ENCODE measurements around the gene WNK1. TPM values are rescaled to one million over a fixed set of nuclear protein-coding genes. Genes with fewer than 3 reads are reported as not detected.

WNK1 gene
- total and polyA plus RNA-seq, 12 donors: 14.2 to 315 (median 123) TPM

- 86 to 89% (median 88%) methylated on average over 3 of the region's 3 CpGs for WGBS, 4 donors
- Histone ChIP-seq H3K27ac (no peak overlapping the region), H3K9me3 (replicated peaks in 1 of 3) (no peaks in the 10 kb centered on the region), H3K27me3 (no peaks in the 10 kb centered on the region), H3K36me3 (replicated peaks in 1 of 2) (no peaks in the 10 kb centered on the region), H3K4me1 (replicated peaks in 1 of 2) (peaks cover 33 to 77% of the 10 kb centered on the region in 2 donors), H3K4me3 (no peak overlapping the region)
- TF ChIP-seq POLR2A (IDR thresholded peaks at IDR 0.05): no peak
- TF ChIP-seq CTCF (IDR thresholded peaks at IDR 0.05): no peak
- intact Hi-C loops (cut with DNase I): no loop called here
- DNase-seq: no peak
Measured at GRCh38 chr12:777550-778047, 25.2 kb downstream of the WNK1 start.

- H3K9me3 ChIP-seq (replicated peaks in 1 of 3): no peaks in the 10 kb centered on the region
- no peak overlapping the region for H3K4me3 ChIP-seq
- peaks cover 33 to 70% of the 10 kb centered on the region in 2 donors for H3K4me1 ChIP-seq (replicated peaks in 1 of 2)
- 84 to 92% (median 88%) methylated on average over 6 of the region's 6 CpGs for WGBS, 4 donors
- TF ChIP-seq POLR2A (IDR thresholded peaks at IDR 0.05) (no peak), CTCF (IDR thresholded peaks at IDR 0.05) (no peak)
- DNase-seq: no peak
- no peaks in the 10 kb centered on the region for H3K36me3 ChIP-seq (replicated peaks in 1 of 2)
- H3K27ac ChIP-seq: no peak overlapping the region
- H3K27me3 ChIP-seq: no peaks in the 10 kb centered on the region
- intact Hi-C loops (cut with DNase I): no loop called here
Measured at GRCh38 chr12:778615-779014, 26.2 kb downstream of the WNK1 start.

GRCh38 chr12:779745-780734 is 27.7 kb downstream of the WNK1 start:
- Histone ChIP-seq H3K27ac (peak overlapping the region in 2 of 5 donors; percentile 0 to 20), H3K4me1 (replicated peaks in 1 of 2) (peaks cover 25 to 56% of the 10 kb centered on the region in 2 donors), H3K9me3 (replicated peaks in 1 of 3) (no peaks in the 10 kb centered on the region), H3K4me3 (no peak overlapping the region), H3K36me3 (replicated peaks in 1 of 2) (no peaks in the 10 kb centered on the region), H3K27me3 (no peaks in the 10 kb centered on the region)
- DNase-seq: no peak
- intact Hi-C loops (cut with DNase I): no loop called here
- no peak for TF ChIP-seq POLR2A (IDR thresholded peaks at IDR 0.05)
- no peak for TF ChIP-seq CTCF (IDR thresholded peaks at IDR 0.05)
- 29 to 33% (median 33%) methylated on average over 4 of the region's 4 CpGs for WGBS, 4 donors

GRCh38 chr12:780750-781379 is 28.5 kb downstream of the WNK1 start:
- no peak for DNase-seq
- Histone ChIP-seq H3K4me3 (no peak overlapping the region), H3K27me3 (no peaks in the 10 kb centered on the region), H3K9me3 (replicated peaks in 1 of 3) (peaks cover 0 to 2% (median 0%) of the 10 kb centered on the region in 3 donors), H3K4me1 (replicated peaks in 1 of 2) (peaks cover 25 to 49% of the 10 kb centered on the region in 2 donors), H3K27ac (peak overlapping the region in 1 of 5 donors; percentile 0), H3K36me3 (replicated peaks in 1 of 2) (no peaks in the 10 kb centered on the region)
- intact Hi-C loops (cut with DNase I): no loop called here
- TF ChIP-seq CTCF (IDR thresholded peaks at IDR 0.05): no peak
- TF ChIP-seq POLR2A (IDR thresholded peaks at IDR 0.05): no peak
- 80 to 97% (median 83%) methylated on average over 2 of the region's 2 CpGs for WGBS, 4 donors

All from adrenal gland (tissue), 12 donors.